ENCODE data around the gene LRMDA.

Gene LRMDA

DNA sequence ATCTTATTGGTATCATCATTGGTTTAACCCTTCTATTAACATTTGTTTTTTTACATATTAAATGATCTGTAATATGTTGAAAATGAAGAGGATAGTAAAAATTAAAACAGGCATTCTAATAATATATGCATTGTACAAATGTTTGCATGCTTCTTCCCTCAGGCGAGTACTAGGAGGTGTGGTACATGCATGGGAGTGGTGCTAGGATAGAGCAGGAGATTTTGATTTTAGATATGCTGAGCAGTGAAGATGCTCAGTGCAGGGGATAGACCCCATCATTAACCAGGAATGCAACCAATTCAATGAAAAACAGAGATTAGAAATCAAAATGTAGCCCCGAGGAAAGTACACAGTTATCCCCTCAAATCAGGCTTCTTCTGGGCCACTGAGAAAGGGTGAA, 916.4 kb downstream of the LRMDA start:
- Histone ChIP-seq H3K27ac (ENCODE audit: low read depth, low read length) (no peak overlapping the region), H2AFZ (ENCODE audit: low read depth, low read length, severe bottlenecking) (no peak overlapping the region), H3K27me3 (ENCODE audit: low read length) (no peaks in the 10 kb centered on the region), H4K20me1 (ENCODE audit: low read depth, low read length) (no peaks in the 10 kb centered on the region), H3K9me3 (ENCODE audit: insufficient read depth, low read length) (no peaks in the 10 kb centered on the region), H3K4me3 (ENCODE audit: insufficient read depth, low read length, poor library complexity, severe bottlenecking) (no peak overlapping the region), H3K36me3 (ENCODE audit: low read length) (no peaks in the 10 kb centered on the region), H3K4me2 (ENCODE audit: low read depth, low read length, poor library complexity, severe bottlenecking) (no peak overlapping the region), H3K9ac (ENCODE audit: low read length) (no peak overlapping the region), H3K9me2 (replicated peaks; ENCODE audit: insufficient read depth, low read length) (no peaks in the 10 kb centered on the region; the same call in 1 of the 2 replicates), H3K79me2 (ENCODE audit: insufficient read depth, low read length) (no peaks in the 10 kb centered on the region), H3F3A (ENCODE audit: insufficient read depth) (no peaks in the 10 kb centered on the region)
- TF ChIP-seq, protein P1, sequence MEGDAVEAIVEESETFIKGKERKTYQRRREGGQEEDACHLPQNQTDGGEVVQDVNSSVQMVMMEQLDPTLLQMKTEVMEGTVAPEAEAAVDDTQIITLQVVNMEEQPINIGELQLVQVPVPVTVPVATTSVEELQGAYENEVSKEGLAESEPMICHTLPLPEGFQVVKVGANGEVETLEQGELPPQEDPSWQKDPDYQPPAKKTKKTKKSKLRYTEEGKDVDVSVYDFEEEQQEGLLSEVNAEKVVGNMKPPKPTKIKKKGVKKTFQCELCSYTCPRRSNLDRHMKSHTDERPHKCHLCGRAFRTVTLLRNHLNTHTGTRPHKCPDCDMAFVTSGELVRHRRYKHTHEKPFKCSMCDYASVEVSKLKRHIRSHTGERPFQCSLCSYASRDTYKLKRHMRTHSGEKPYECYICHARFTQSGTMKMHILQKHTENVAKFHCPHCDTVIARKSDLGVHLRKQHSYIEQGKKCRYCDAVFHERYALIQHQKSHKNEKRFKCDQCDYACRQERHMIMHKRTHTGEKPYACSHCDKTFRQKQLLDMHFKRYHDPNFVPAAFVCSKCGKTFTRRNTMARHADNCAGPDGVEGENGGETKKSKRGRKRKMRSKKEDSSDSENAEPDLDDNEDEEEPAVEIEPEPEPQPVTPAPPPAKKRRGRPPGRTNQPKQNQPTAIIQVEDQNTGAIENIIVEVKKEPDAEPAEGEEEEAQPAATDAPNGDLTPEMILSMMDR (IDR thresholded peaks at IDR 0.05; ENCODE audit: insufficient read depth, low read length, poor library complexity, severe bottlenecking) = no peak
- TF ChIP-seq EZH2phosphoT487 (conservative IDR thresholded peaks at IDR 0.05; ENCODE audit: low read length) = no peak

DNA sequence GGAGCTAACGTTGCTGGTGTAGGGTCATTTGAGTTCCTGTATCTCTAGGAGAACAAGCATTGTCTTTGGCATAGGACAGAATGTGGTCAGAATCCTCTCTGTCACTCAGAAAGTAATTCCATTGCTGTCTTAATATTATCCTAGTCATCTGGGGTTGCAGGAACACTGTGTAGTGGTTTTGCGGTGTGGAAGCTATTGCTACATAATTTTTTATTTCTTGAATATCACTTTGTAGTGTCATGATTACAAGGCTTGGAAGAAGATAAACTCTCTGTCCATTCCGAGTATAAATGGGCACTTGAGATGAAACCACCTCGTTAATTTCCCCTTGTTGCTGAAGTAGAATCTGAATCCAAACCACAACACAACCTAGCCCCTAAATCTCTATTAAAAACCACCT, 919.2 kb downstream of the LRMDA start:
- H3K4me3 ChIP-seq (ENCODE audit: insufficient read depth, low read length, poor library complexity, severe bottlenecking) = no peak overlapping the region
- no peaks in the 10 kb centered on the region for H3K79me2 ChIP-seq (ENCODE audit: insufficient read depth, low read length)
- H3K27ac ChIP-seq (ENCODE audit: low read depth, low read length) = no peak overlapping the region
- TF ChIP-seq, protein P1 (IDR thresholded peaks at IDR 0.05; ENCODE audit: insufficient read depth, low read length, poor library complexity, severe bottlenecking) = no peak
- no peak for TF ChIP-seq EZH2phosphoT487 (conservative IDR thresholded peaks at IDR 0.05; ENCODE audit: low read length)
- no peaks in the 10 kb centered on the region; the same call in 1 of the 2 replicates for H3K9me2 ChIP-seq (replicated peaks; ENCODE audit: insufficient read depth, low read length)
- H3F3A ChIP-seq (ENCODE audit: insufficient read depth) = no peaks in the 10 kb centered on the region
- H3K27me3 ChIP-seq (ENCODE audit: low read length) = no peaks in the 10 kb centered on the region
- no peaks in the 10 kb centered on the region for H4K20me1 ChIP-seq (ENCODE audit: low read depth, low read length)
- H3K9me3 ChIP-seq (ENCODE audit: insufficient read depth, low read length) = no peaks in the 10 kb centered on the region
- H3K4me2 ChIP-seq (ENCODE audit: low read depth, low read length, poor library complexity, severe bottlenecking) = no peak overlapping the region
- no peak overlapping the region for H2AFZ ChIP-seq (ENCODE audit: low read depth, low read length, severe bottlenecking)
- no peak overlapping the region for H3K9ac ChIP-seq (ENCODE audit: low read length)
- H3K36me3 ChIP-seq (ENCODE audit: low read length) = no peaks in the 10 kb centered on the region

DNA sequence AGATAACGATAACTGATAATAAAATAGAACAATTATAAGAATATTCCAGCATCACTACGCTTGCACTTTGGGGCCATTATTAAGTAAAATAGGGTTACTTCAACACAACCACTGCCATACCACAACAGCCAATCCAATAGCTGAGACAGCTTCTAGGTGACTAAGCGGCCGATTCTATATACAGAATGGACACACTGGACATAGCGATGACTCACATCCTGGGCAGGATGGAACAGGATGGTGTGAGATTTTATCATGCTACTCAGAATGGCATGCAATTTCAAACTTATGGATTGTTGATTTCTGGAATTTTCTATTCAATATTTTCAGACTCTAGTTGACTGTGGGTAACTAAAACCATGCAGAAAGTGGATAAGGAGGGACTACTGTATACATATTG, 920.9 kb downstream of the LRMDA start:
- no peaks in the 10 kb centered on the region; the same call in 1 of the 2 replicates for H3K9me2 ChIP-seq (replicated peaks; ENCODE audit: insufficient read depth, low read length)
- no peak overlapping the region for H2AFZ ChIP-seq (ENCODE audit: low read depth, low read length, severe bottlenecking)
- no peaks in the 10 kb centered on the region for H3F3A ChIP-seq (ENCODE audit: insufficient read depth)
- H3K79me2 ChIP-seq (ENCODE audit: insufficient read depth, low read length) = no peaks in the 10 kb centered on the region
- H3K27ac ChIP-seq (ENCODE audit: low read depth, low read length) = no peak overlapping the region
- no peaks in the 10 kb centered on the region for H3K36me3 ChIP-seq (ENCODE audit: low read length)
- H3K4me2 ChIP-seq (ENCODE audit: low read depth, low read length, poor library complexity, severe bottlenecking) = no peak overlapping the region
- TF ChIP-seq EZH2phosphoT487 (conservative IDR thresholded peaks at IDR 0.05; ENCODE audit: low read length) = no peak
- TF ChIP-seq, protein P1 (IDR thresholded peaks at IDR 0.05; ENCODE audit: insufficient read depth, low read length, poor library complexity, severe bottlenecking) = no peak
- H3K9ac ChIP-seq (ENCODE audit: low read length) = no peak overlapping the region
- H4K20me1 ChIP-seq (ENCODE audit: low read depth, low read length) = no peaks in the 10 kb centered on the region
- H3K4me3 ChIP-seq (ENCODE audit: insufficient read depth, low read length, poor library complexity, severe bottlenecking) = no peak overlapping the region
- no peaks in the 10 kb centered on the region for H3K9me3 ChIP-seq (ENCODE audit: insufficient read depth, low read length)
- H3K27me3 ChIP-seq (ENCODE audit: low read length) = no peaks in the 10 kb centered on the region

Data from SU-DHL-6 (cell line).